HG03039 (cell line): ENCODE measurements around the gene NSUN3.

ENCODE experiments used
- ATAC-seq: cut with Tn5 transposase; IDR thresholded peaks from one replicate; pipeline ENCODE4 v1.9.1; 2021; ENCODE audit warnings: mild to moderate bottlenecking, moderate library complexity; ENCODE audit not compliant: unreplicated experiment

The NSUN3 gene

DNA sequence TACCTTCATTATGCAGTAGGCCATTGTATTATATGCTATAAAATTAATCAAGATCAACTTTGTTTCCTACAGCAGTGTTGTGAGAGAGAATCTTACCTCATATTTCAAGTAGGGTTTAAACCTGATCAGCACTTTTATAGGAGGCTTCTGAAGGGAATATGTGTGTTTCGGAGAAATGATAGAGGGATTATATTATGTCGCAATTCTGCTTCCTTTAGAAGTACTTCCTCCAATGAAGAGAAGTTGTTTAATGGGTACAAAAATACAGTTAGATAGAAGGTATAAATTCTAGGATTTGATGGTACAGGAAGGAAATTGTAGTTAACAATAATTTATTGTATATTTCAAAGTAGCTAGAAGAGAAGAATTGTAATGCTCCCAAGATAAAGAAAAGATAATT is 54.9 kb downstream of the NSUN3 start:
- ATAC-seq = no peak

GRCh38 chr3:94118390-94118789 is 55.5 kb downstream of the NSUN3 start:
- ATAC-seq = no peak

GRCh38 chr3:94121161-94121560 is 58.3 kb downstream of the NSUN3 start:
- ATAC-seq = no peak

DNA sequence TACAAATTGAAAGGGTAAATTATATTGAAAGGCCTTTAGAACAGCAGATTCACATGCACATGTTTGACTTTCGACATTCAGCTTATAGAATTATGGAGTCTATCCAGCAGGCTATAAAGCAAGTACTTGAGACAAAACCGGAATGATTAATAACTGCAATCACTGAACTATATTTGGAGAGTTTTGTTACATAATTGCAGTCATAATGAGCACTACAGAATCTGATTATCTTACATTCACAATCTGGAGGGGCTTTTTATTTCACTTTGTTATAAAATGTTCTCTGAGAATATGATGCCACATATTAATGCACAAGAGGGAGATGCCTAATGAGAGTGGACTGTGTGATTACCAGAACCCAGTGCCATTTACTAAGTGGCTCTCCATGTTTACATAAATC is 64.3 kb downstream of the NSUN3 start:
- no peak for ATAC-seq

- ATAC-seq = no peak
Measured at GRCh38 chr3:94130690-94131089, 67.8 kb downstream of the NSUN3 start.

DNA sequence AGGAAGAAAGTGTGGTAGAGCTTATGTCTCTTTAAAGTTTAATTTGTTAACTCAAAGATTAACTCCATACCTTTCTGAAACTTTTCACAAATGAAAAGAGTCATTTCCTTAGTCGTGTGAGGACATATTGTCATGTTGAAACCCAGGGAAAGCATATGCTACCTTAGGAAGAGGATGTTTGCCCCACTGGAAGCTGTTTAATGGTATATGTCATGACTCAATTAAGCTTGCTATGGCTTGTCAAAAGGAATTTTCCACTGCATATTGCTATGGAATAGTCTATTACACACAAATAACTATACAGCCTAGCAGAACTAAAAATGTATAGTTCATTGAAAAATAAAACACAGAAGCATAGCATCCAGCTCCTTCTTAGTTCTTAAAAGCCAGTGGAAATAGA is 69.9 kb downstream of the NSUN3 start:
- no peak for ATAC-seq

DNA sequence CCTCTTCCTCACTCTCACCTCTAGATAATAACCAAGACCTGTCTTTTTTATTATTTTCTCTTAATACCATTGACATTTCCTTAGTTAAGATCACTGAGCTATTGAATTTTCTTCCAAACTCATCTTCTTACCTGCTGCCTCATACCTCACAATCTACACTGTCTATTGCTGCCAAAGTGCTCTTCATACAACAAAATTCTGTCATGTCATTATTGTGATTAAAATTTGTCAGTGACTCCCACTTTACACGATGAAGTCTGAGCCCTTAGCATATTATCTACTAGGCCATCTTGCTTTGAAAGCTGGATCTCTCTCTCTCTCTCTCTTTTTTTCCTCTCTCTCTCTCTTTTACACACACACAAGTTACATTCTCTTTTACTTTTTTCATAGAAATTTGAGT is 73.3 kb downstream of the NSUN3 start:
- no peak for ATAC-seq

GRCh38 chr3:94137377-94137776 is 74.5 kb downstream of the NSUN3 start:
- no peak for ATAC-seq

DNA sequence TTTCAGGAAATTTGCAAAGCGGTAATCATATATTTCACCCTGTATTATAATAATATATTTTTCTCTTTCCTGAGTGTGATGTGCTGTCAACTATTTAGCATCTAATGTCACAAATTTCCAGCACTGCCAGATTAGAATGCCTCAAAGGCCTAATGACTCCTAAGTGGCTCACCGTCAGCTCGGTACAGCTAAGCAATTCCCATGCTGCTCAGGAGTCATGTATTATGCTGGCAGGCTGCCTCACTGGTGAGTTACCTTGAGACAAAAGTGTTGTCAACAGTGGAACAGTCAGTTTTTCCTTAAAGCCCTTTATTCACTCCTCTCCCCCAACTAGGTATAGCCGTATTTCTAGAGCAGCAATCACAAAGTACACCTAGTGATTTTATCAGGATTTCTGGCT is 83.6 kb downstream of the NSUN3 start:
- no peak for ATAC-seq

GRCh38 chr3:94147012-94147411 is 84.2 kb downstream of the NSUN3 start:
- no peak for ATAC-seq

GRCh38 chr3:94150113-94150512 is 87.3 kb downstream of the NSUN3 start:
- no peak for ATAC-seq

- ATAC-seq = no peak
Measured at GRCh38 chr3:94156626-94157025, 93.8 kb downstream of the NSUN3 start.

DNA sequence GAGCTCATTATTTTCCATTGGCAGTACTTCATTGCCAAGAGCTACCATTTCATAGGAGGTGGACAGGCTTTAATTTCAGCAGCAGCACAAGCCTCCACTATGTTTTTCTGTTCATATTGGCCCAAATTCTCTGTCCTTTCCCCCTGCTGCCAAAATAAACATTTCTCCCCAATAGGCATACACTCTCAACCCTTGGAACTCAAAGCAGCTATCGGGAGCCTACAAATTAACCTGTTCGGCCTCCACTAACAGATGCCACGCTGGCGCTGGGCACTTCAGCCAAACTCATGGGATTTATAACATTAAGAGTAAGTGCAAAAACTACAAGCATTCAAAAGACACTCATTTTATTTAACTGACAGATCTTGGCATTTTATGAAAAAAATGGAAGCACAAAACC is 95.7 kb downstream of the NSUN3 start:
- ATAC-seq = no peak

- no peak for ATAC-seq
Measured at GRCh38 chr3:94159062-94159828, 96.4 kb downstream of the NSUN3 start.

- no peak for ATAC-seq
Measured at GRCh38 chr3:94162700-94163099, 99.8 kb downstream of the NSUN3 start.

DNA sequence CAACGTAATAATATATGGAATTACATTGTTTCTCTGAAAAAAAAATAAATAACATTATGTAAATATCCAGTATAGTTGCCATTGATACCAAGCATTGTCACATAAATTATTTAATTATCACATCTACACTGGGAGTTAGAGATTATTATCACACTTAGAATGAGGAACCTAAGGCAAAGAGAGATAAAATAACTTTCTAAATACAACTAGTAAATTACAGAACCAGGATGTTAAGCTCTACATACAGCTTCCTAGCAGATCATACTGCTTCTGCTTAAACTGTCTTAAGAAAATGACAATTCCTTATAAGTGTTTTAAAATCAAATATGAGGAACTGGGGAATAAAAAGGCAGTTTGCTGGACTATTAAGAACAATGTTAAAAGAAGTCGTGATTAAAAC is 104.5 kb downstream of the NSUN3 start:
- no peak for ATAC-seq

- ATAC-seq = no peak
Measured at GRCh38 chr3:94167796-94168195, 104.9 kb downstream of the NSUN3 start.

DNA sequence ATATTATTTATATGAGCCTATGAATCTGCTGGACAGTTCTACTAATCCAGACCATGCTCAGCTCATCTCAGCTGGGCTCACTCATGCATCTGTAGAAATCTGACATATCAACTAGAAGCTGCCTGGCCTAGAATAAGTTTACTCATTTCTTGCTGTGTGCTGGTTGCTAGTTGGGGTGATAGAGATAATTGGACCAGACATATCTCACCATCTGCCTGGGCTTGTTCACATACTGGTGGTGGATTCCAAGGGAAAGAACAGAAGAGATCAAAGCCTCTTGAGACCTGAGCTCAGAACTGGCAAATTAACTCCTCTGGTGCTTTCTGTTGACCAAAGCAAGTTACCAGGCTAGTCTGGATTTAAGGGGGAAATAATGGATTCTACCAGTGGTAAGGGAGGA is 109.1 kb downstream of the NSUN3 start:
- no peak for ATAC-seq

DNA sequence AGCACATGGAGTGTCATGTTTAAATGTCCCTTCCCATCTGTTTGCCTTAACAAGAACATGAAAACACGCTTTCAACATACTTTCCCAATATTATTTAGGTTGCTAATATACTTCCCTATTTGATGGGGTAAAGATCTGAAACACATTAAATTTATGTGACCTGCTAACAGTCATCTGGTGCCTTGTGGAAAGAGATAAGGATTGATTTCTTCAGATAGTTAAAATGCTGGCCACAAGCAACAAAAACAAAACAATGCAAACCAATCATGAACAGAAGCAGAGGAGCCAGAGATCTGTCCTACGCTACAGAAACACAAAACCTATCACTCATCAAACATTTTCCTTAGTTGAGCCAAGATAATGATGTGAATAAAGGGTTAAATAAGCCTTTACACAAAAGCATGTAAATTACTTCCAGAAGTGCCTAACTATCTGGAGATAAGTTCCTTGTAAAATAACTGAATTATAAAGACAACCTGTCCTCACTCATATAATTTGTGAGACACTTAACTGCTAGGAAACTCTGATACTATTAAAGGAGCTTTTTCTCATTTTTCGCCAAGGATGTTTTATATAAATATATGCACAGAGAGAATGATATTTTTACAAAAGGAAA is 109.9 kb downstream of the NSUN3 start:
- no peak for ATAC-seq

DNA sequence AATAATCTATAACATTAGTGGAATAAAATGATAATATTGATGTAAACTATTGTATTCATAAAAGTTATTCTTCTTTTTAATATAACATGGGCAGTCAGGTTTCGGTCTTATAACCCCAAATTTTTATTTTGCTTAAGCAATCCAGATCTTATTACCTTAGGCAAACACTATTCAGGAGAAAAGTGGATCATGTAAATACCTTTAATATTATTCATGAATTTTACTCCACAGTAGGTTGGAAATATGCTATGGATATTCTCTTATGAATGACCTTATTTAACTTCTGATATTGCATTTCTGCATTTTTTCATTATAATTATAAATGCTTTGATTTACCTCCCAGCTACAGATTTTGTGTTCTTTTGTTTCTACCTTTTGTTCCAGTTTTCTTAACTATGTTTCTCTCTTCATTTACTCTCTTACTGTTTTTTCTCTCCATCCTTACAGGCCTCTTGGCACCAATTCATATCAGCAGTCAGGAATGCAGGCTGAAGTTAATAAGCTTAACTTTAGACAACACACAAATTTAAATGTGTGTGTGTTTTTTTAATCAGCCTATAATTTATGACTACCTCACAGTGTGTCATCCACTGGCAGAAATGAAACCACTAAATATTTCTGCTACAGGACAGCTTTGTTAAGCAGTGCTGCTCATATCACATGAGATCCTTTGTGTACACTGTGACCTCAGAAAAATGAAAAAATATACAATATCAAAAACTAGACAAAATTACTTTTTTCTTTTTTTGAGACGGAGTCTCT is 111.0 kb downstream of the NSUN3 start:
- ATAC-seq = no peak

- no peak for ATAC-seq
Measured at GRCh38 chr3:94175677-94176076, 112.8 kb downstream of the NSUN3 start.
